Pancreas (tissue), 10 donors: ENCODE results near the gene FYB1. TPM values are rescaled to one million over a fixed set of nuclear protein-coding genes. Genes with fewer than 3 reads are reported as not detected.
A peak's percentile ranks its signal among the peaks of the same experiment; 100 is the strongest.

Experiments
- ATAC-seq, 4 donors: fragments of 200-7000 bp; cut with Tn5 transposase; one replicate each; pipeline versions ENCODE4 v1.8.0 to v1.9.1; 2020; ENCODE audit warnings: mild to moderate bottlenecking in 4 of 4, moderate library complexity in 4 of 4
- DNase-seq, 6 donors: peaks; one replicate each; pipeline ENCODE4 v3.0.0-alpha.2; 2020
- FAIRE-seq: peaks from 2 replicates; lab custom pipeline; 2012; peaks lifted over from hg19 to GRCh38; lab: Jason Lieb, UNC
- H3K27ac ChIP-seq, 4 donors: fragments of 200-600 bp; sonication (generic); 1 replicate in 3 of 4; 2 replicates in 1 of 4; pipeline versions ENCODE4 v1.5.0 to v1.8.0; 2020
- H3K27me3 ChIP-seq, 4 donors: fragments of 200-600 bp; one replicate each; pipeline ENCODE4 v1.8.0; 2021
- H3K36me3 ChIP-seq, 3 donors: fragments of 200-600 bp; sonication (generic) in 1 of 3; one replicate each; pipeline versions ENCODE4 v1.5.0 to v1.8.0; 2020 to 2021
- H3K4me1 ChIP-seq, 3 donors: fragments of 200-600 bp; one replicate each; pipeline ENCODE4 v1.8.0; 2021
- H3K4me3 ChIP-seq, 4 donors: fragments of 200-600 bp; sonication (generic) in 2 of 4; one replicate each; pipeline versions ENCODE4 v1.5.0 to v1.8.0; 2020 to 2021
- H3K9me3 ChIP-seq, 4 donors: fragments of 200-600 bp; one replicate each; pipeline ENCODE4 v1.8.0; 2021
- WGBS, 2 donors: extraction: QIAGEN DNeasy Blood & Tissue Kit; methylation state at CpG; one replicate each; pipeline ENCODE4 v1.1.7; 2013; 5-methylcytosine and 5-hydroxymethylcytosine counted together
- intact Hi-C, 3 donors: fragments of 100-400 bp; cut with DNase I; formaldehyde crosslinking; loops; one replicate each; pipeline versions ENCODE4 v1.11.1 to v1.14.2; 2022
- polyA plus RNA-seq, 2 donors: library from polyadenylated mRNA; stranded (reverse); fragments of 200-250 nt; gene quantifications; one replicate each; pipeline ENCODE4 v1.2.3, GENCODE V29; 2013
- total RNA-seq, 6 donors: library from RNA; stranded (reverse); fragmentation: NEBNext Ultra II Directional in 4 of 6; extraction: Animal tissue kit (Norgen Biotek cat#: 25700) in 4 of 6; gene quantifications; one replicate each; pipeline versions ENCODE4 v1.2.1 to v1.2.4, GENCODE V29; 2021 to 2023
- TF ChIP-seq, protein P1 (sequence below), 4 donors: fragments of 200-600 bp; sonication (generic) in 3 of 4; IDR thresholded peaks; one replicate each; pipeline versions ENCODE4 v1.5.0 to v1.8.0; 2021; ENCODE audit warnings: antibody characterized with exemption in 4 of 4
- donor health status: healthy with polysubstance abuse.
- donor health status: DM: no; HTN: no; CAD: no; lungs with moderate emphysema.
- donor health status: DM: no; HTN: no; CAD: no.
- donor health status: control.
- donor health status: control.
- donor health status: Bipolar disorder and iron deficiency.
- donor health status: DM: yes; HTN: yes; CAD: no.
- donor health status: DM: no; HTN: no; CAD: no.
- donor health status: DM: no; HTN: no; CAD: no.
- donor health status: DM: yes; HTN: yes; CAD: no.

FYB1 gene
- total and polyA plus RNA-seq, 8 donors = 0.49 to 16.9 (median 1.6) TPM

- WGBS, 2 donors = 35 to 58% methylated on average over 2 of the region's 2 CpGs
- intact Hi-C loops = no loop called here
- FAIRE-seq (no peak), DNase-seq (no peak), ATAC-seq (no peak)
- Histone ChIP-seq H3K4me3 (no peak overlapping the region), H3K4me1 (peaks cover 30 to 40% (median 40%) of the 10 kb centered on the region in 3 donors), H3K27me3 (no peaks in the 10 kb centered on the region), H3K9me3 (no peaks in the 10 kb centered on the region), H3K27ac (no peak overlapping the region), H3K36me3 (no peaks in the 10 kb centered on the region)
- TF ChIP-seq, protein P1, sequence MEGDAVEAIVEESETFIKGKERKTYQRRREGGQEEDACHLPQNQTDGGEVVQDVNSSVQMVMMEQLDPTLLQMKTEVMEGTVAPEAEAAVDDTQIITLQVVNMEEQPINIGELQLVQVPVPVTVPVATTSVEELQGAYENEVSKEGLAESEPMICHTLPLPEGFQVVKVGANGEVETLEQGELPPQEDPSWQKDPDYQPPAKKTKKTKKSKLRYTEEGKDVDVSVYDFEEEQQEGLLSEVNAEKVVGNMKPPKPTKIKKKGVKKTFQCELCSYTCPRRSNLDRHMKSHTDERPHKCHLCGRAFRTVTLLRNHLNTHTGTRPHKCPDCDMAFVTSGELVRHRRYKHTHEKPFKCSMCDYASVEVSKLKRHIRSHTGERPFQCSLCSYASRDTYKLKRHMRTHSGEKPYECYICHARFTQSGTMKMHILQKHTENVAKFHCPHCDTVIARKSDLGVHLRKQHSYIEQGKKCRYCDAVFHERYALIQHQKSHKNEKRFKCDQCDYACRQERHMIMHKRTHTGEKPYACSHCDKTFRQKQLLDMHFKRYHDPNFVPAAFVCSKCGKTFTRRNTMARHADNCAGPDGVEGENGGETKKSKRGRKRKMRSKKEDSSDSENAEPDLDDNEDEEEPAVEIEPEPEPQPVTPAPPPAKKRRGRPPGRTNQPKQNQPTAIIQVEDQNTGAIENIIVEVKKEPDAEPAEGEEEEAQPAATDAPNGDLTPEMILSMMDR (IDR thresholded peaks at IDR 0.05) = no peak
Measured at GRCh38 chr5:39059064-39059463, 160.3 kb downstream of the FYB1 start.

- Histone ChIP-seq H3K4me1 (peaks cover 25 to 40% (median 39%) of the 10 kb centered on the region in 3 donors), H3K27ac (peak overlapping the region in 1 of 4 donors; percentile 18), H3K4me3 (peak overlapping the region in 1 of 4 donors; percentile 26), H3K27me3 (no peaks in the 10 kb centered on the region), H3K9me3 (no peaks in the 10 kb centered on the region), H3K36me3 (no peaks in the 10 kb centered on the region)
- TF ChIP-seq, protein P1 (IDR thresholded peaks at IDR 0.05) = no peak
- ATAC-seq (peak in 1 of 4 donors; percentile 28), FAIRE-seq (peak; percentile 71), DNase-seq (no peak)
- intact Hi-C loops = no loop called here
- 34 to 57% methylated on average over 2 of the region's 2 CpGs for WGBS, 2 donors
Measured at GRCh38 chr5:39058178-39058921, 161.0 kb downstream of the FYB1 start.

DNA sequence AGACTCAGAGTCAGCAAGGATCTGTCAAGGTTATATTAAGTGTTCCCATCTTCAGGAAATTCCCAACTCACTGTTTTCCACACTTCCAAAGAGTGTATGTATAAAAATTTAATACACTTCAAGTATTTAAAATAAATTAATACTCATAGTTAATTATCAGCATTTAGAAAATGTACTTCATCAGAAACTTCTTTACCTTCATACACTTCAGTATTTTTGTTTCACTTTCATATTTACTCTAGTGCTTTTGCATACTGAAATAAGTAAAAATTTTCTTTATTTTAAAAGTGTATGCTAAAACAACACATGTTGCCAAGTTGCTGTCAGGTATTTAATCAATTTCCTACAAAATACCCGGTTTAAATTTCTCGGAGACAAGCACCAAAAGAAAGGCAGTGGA, 161.6 kb downstream of the FYB1 start:
- Histone ChIP-seq H3K27ac (peak overlapping the region in 1 of 4 donors; percentile 18), H3K4me1 (peaks cover 24 to 34% (median 34%) of the 10 kb centered on the region in 3 donors), H3K4me3 (peak overlapping the region in 1 of 4 donors; percentile 26), H3K9me3 (no peaks in the 10 kb centered on the region), H3K36me3 (no peaks in the 10 kb centered on the region), H3K27me3 (no peaks in the 10 kb centered on the region)
- ATAC-seq (peak in 1 of 4 donors; percentile 22), DNase-seq (no peak), FAIRE-seq (peak; percentile 41)
- 2 to 3% methylated on average over 2 of the region's 2 CpGs for WGBS, 2 donors
- TF ChIP-seq, protein P1 (IDR thresholded peaks at IDR 0.05) = no peak
- intact Hi-C loops = no loop called here

- WGBS, 2 donors = 77 to 78% methylated on average over 5 of the region's 5 CpGs
Measured at GRCh38 chr5:39055768-39056398, 163.5 kb downstream of the FYB1 start.

More at GRCh38 chr5:39055768-39056398, 163.5 kb downstream of the FYB1 start:
- intact Hi-C loops = no loop called here
- no peak for FAIRE-seq
- H3K27me3 ChIP-seq = no peaks in the 10 kb centered on the region
- no peaks in the 10 kb centered on the region for H3K9me3 ChIP-seq
- DNase-seq = no peak
- H3K4me1 ChIP-seq = peaks cover 21 to 25% (median 24%) of the 10 kb centered on the region in 3 donors
- H3K4me3 ChIP-seq = no peak overlapping the region
- peak in 1 of 4 donors; percentile 48 for ATAC-seq
- H3K36me3 ChIP-seq = no peaks in the 10 kb centered on the region
- TF ChIP-seq, protein P1 (IDR thresholded peaks at IDR 0.05) = no peak
- no peak overlapping the region for H3K27ac ChIP-seq

Other genes starting within 250 kb of the FYB1 start
- 10 to 100 TPM; 13.1 to 23.0 (median 15.3) TPM for gene RICTOR, start 145.2 kb downstream of the FYB1 start, total RNA-seq
- 1 to 10 TPM; 4.2 to 6.9 TPM for gene RICTOR, start 145.2 kb downstream of the FYB1 start, polyA plus RNA-seq
- gene C9, start 144.9 kb upstream of the FYB1 start, total RNA-seq = under 1 TPM in 1 of 6 donors, not detected in 5; 0.82 TPM
- not detected for gene C9, start 144.9 kb upstream of the FYB1 start, polyA plus RNA-seq
- 10 to 100 TPM; 18.6 to 53.3 (median 29.6) TPM for gene DAB2, start 205.4 kb upstream of the FYB1 start, total RNA-seq
- gene DAB2, start 205.4 kb upstream of the FYB1 start, polyA plus RNA-seq = 10 to 100 TPM; 12.0 to 28.4 TPM